K562 treated with DMSO at 1 percent for 4 hours (cell line): Measurements from ENCODE around the gene TRIM71. TPM values are rescaled to one million over a fixed set of nuclear protein-coding genes. Genes with fewer than 3 reads are reported as not detected.

Experiments
- total RNA-seq: library from RNA; unstranded; fragments of 300-600 nt; gene quantifications from 2 replicates; pipeline ENCODE4 v1.2.3, GENCODE V29; 2022; ENCODE audit not compliant: insufficient read depth

Gene TRIM71
- total RNA-seq: not detected in 2 replicates

DNA sequence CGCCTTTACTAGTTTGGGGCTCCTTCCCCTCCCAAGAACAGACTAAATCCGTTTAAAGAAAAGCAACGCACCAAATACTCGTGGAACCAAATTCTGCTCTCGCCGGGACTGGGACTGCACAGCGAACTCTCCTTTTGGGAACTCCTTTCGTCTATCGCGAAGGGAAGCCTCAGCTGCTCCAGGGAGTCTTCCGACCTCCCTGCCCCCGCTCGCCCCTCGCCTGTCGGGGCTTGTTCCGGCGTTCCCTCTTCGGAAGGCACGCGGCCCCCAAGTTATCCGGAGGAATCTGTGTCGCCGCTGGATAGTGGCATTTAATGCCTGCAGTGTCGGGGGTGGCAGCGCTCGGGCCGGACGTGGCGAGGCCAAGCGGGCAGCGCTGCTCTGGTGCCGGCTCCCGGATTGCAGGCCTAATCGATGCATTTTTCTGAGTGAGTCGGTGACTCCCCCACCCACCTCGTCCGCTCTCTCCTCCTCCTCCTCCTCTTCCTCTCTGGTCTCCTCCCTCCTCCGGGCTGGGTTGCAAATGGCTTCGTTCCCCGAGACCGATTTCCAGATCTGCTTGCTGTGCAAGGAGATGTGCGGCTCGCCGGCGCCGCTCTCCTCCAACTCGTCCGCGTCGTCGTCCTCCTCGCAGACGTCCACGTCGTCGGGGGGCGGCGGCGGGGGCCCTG is at the start of gene TRIM71:
Gene TRIM71 (plus strand): TSS at position 440 of the 671 bp plus-strand sequence. CDS start 84 bp downstream, at position 524.

Other genes starting within 250 kb of the TRIM71 start
- 33.9 and 37.8 TPM in 2 replicates for gene DYNC1LI1, start 247.1 kb upstream of the TRIM71 start, total RNA-seq
- gene CNOT10, start 132.8 kb upstream of the TRIM71 start, total RNA-seq: 49.2 and 69.3 TPM in 2 replicates
- gene CCR4, start 133.6 kb downstream of the TRIM71 start, total RNA-seq: not detected in 2 replicates